HepG2 (cell line): ENCODE data around the gene ZNF382. TPM values are rescaled to one million over a fixed set of nuclear protein-coding genes. Genes with fewer than 3 reads are reported as not detected.

Source experiments
- ATAC-seq: fragments of 200-7000 bp; cut with Tn5 transposase; 3 replicates; pipeline ENCODE4 v1.9.1; 2020; ENCODE audit warnings: mild to moderate bottlenecking, moderate library complexity
- BruUV-seq: library from RNA; stranded (reverse); fragments of 400-500 nt; replicated peaks from 2 replicates; lab custom pipeline; 2021; lab: Mats Ljungman, UMichigan
- CTCF ChIA-PET: fragments of 300-600 bp; formaldehyde crosslinking; extraction: SDS; loops from one replicate; lab custom pipeline; 2021; ENCODE audit warnings: low total read pairs, inconsistent platforms, low intra/inter-chr PET ratio; lab: Yijun Ruan, JAX
- POLR2A ChIA-PET: fragments of 350-600 bp; sonication (Branson Sonifier 250); formaldehyde crosslinking; loops from one replicate; lab custom pipeline; 2020; ENCODE audit warnings: antibody characterized with exemption, inconsistent platforms; lab: Yijun Ruan, JAX
- DNase-seq: peaks from one replicate; pipeline ENCODE4 v3.0.0-alpha.2; 2015; ENCODE audit warnings: low spot score
- FAIRE-seq: peaks from 3 replicates; lab custom pipeline; 2011; peaks lifted over from hg19 to GRCh38; lab: Jason Lieb, UNC
- H2AFZ ChIP-seq: one replicate; pipeline ENCODE4 v1.6.1; 2011; ENCODE audit warnings: low read length, inconsistent platforms
- H3K27ac ChIP-seq: fragments of 300-600 bp; 3 replicates; pipeline ENCODE4 v1.8.0; 2011; ENCODE audit warnings: mixed run types, mild to moderate bottlenecking, mixed read lengths, low read length, inconsistent platforms; ENCODE audit not compliant: insufficient read depth; ENCODE audit errors: extremely low read length
- H3K27me3 ChIP-seq, 2 experiments: fragments of 200-600 bp in 1 of 2; 2 replicates in 1 of 2; 3 replicates in 1 of 2; pipeline versions ENCODE4 v1.6.0 to v1.8.0; 2011; ENCODE audit warnings: low read length in 2 of 2, mild to moderate bottlenecking in 2 of 2, moderate library complexity in 2 of 2, inconsistent platforms in 1 of 2; ENCODE audit not compliant: insufficient read depth in 2 of 2, control insufficient read depth in 1 of 2
- H3K36me3 ChIP-seq, 2 experiments: fragments of 200-600 bp in 1 of 2; replicated peaks in 1 of 2; 2 replicates in 1 of 2; 3 replicates in 1 of 2; pipeline versions ENCODE4 v1.5.1 to v1.8.0; 2011; ENCODE audit warnings: low read length in 2 of 2, inconsistent platforms in 1 of 2; ENCODE audit not compliant: insufficient read depth in 2 of 2, control insufficient read depth in 1 of 2
- H3K4me1 ChIP-seq: 2 replicates; pipeline ENCODE4 v1.5.1; 2012; ENCODE audit warnings: low read length, inconsistent platforms; ENCODE audit not compliant: insufficient read depth
- H3K4me2 ChIP-seq: 2 replicates; pipeline ENCODE4 v1.6.0; 2011; ENCODE audit warnings: low read depth, low read length, inconsistent platforms
- H3K4me3 ChIP-seq, 3 experiments: fragments of 200-600 bp in 1 of 3; sonication (generic), shearing (Covaris generic) in 1 of 3; replicated peaks in 1 of 3; 2 replicates each; pipeline ENCODE4 v1.5.1; 2011 to 2016; ENCODE audit warnings: low read length in 3 of 3, inconsistent platforms in 2 of 3, low read depth in 2 of 3, mild to moderate bottlenecking in 2 of 3, control low read depth in 1 of 3, mixed read lengths in 1 of 3; ENCODE audit not compliant: insufficient read depth in 1 of 3
- H3K79me2 ChIP-seq: one replicate; pipeline ENCODE4 v1.6.1; 2011; ENCODE audit warnings: low read length, inconsistent platforms; ENCODE audit not compliant: insufficient read depth
- H3K9ac ChIP-seq: 2 replicates; pipeline ENCODE4 v1.6.0; 2011; ENCODE audit warnings: mild to moderate bottlenecking, low read depth, low read length, inconsistent platforms; ENCODE audit not compliant: insufficient read depth
- H3K9me3 ChIP-seq: 2 replicates; pipeline ENCODE4 v1.5.1; 2012; ENCODE audit warnings: mild to moderate bottlenecking, low read length
- H4K20me1 ChIP-seq: 2 replicates; pipeline ENCODE4 v1.6.0; 2011; ENCODE audit warnings: inconsistent platforms, mild to moderate bottlenecking, low read length, moderate library complexity; ENCODE audit not compliant: insufficient read depth
- ARNTL ChIP-seq: sonication (generic); formaldehyde crosslinking; IDR thresholded peaks from 2 replicates; pipeline ENCODE4 v1.4.0; 2020; ENCODE audit warnings: mild to moderate bottlenecking, missing genetic modification reagents
- ATF1 ChIP-seq: IDR thresholded peaks from 2 replicates; pipeline ENCODE4 v1.6.1; 2016; ENCODE audit warnings: mild to moderate bottlenecking, control low read depth
- BRD4 ChIP-seq: sonication (generic); formaldehyde crosslinking; IDR thresholded peaks from 2 replicates; pipeline ENCODE4 v1.4.0; 2020; ENCODE audit warnings: missing genetic modification reagents
- MAFK ChIP-seq, 2 experiments: IDR thresholded peaks in 1 of 2; conservative IDR thresholded peaks in 1 of 2; 2 replicates each; pipeline ENCODE4 v1.6.1; 2011; ENCODE audit warnings: improper control_type of control experiment in 2 of 2, low read length in 2 of 2
- NR3C1 ChIP-seq: sonication (generic); formaldehyde crosslinking; IDR thresholded peaks from 2 replicates; pipeline ENCODE4 v1.4.0; 2020; ENCODE audit warnings: missing genetic modification reagents
- SMC3 ChIP-seq: IDR thresholded peaks from 2 replicates; pipeline ENCODE4 v1.6.1; 2011; ENCODE audit warnings: low read length, improper control_type of control experiment
- SSRP1 ChIP-seq: IDR thresholded peaks from 2 replicates; pipeline ENCODE4 v1.6.1; 2016; ENCODE audit warnings: control low read depth
- ZKSCAN1 ChIP-seq: fragments of 150-350 bp; IDR thresholded peaks from 2 replicates; pipeline ENCODE4 v1.6.1; 2014; ENCODE audit warnings: low read length
- ZMAT5 ChIP-seq: sonication (generic); formaldehyde crosslinking; IDR thresholded peaks from 2 replicates; pipeline ENCODE4 v1.5.0; 2020; ENCODE audit warnings: mild to moderate bottlenecking, low read depth, missing genetic modification reagents, borderline replicate concordance
- ZNF446 ChIP-seq: sonication (generic); formaldehyde crosslinking; IDR thresholded peaks from 2 replicates; pipeline ENCODE4 v1.5.0; 2020; ENCODE audit warnings: mild to moderate bottlenecking, missing genetic modification reagents
- ZNF562 ChIP-seq: sonication (generic); formaldehyde crosslinking; IDR thresholded peaks from 2 replicates; pipeline ENCODE4 v1.8.0; 2022; ENCODE audit warnings: missing genetic modification reagents, borderline replicate concordance
- ZNF788 ChIP-seq: sonication (generic); formaldehyde crosslinking; IDR thresholded peaks from 2 replicates; pipeline ENCODE4 v1.5.0; 2020; ENCODE audit warnings: mild to moderate bottlenecking, missing genetic modification reagents, borderline replicate concordance
- WGBS: methylation state at CpG from one replicate; pipeline ENCODE4 v1.1.6; 2017; ENCODE audit warnings: low lambda C conversion rate; 5-methylcytosine and 5-hydroxymethylcytosine counted together
- in situ Hi-C: cut with HindIII; loops from 2 replicates; pipeline ENCODE4 v1.10.0; 2017; ENCODE audit warnings: low pct_unique_long_range_greater_than_20kb; ENCODE audit not compliant: extremely low pct_ligation_motif_present
- intact Hi-C: fragments of 100-400 bp; cut with micrococcal nuclease; formaldehyde crosslinking; loops from one replicate; pipeline ENCODE4 v1.10.0; 2022; ENCODE audit not compliant: unreplicated experiment
- polyA plus RNA-seq, 8 experiments: library from polyadenylated mRNA; depleted of rRNA in 3 of 8; stranded (reverse) in 7 of 8; unstranded in 1 of 8; fragments of >200 nt; fragmentation: Illumina TruSeq in 4 of 8; extraction: Trizol in 4 of 8; gene quantifications; 2 replicates each; pipeline versions ENCODE4 v1.2.1 to v1.2.3, GENCODE V29; 2011 to 2016; ENCODE audit warnings: low read depth in 4 of 8, missing spikeins in 1 of 8, mixed read lengths in 1 of 8; ENCODE audit not compliant: insufficient read depth in 1 of 8
- total RNA-seq, 5 experiments: library from RNA; depleted of rRNA; stranded (reverse); fragments of >200 nt; fragmentation: Illumina TruSeq; extraction: Trizol; gene quantifications; 2 replicates each; pipeline ENCODE4 v1.2.3, GENCODE V29; 2016; ENCODE audit warnings: low read depth in 1 of 5

Gene ZNF382
- total and polyA plus RNA-seq, 2 of the 13 experiments (the other 11 are each of a cell fraction or from before 2014, with no cell fraction given) = 2.3 to 6.8 TPM

GRCh38 chr19:36668646-36669045, 63.5 kb downstream of the ZNF382 start:
- CTCF ChIA-PET = no interaction called here
- H3K9ac ChIP-seq = no peak overlapping the region
- H3K79me2 ChIP-seq = no peaks in the 10 kb centered on the region
- H3K4me1 ChIP-seq = peaks cover 8% of the 10 kb centered on the region
- no peak for TF ChIP-seq SSRP1 (CRISPR knock-in tag)
- TF ChIP-seq ZKSCAN1 = no peak
- TF ChIP-seq ZNF446 (CRISPR knock-in tag) = no peak
- no peak for TF ChIP-seq ZMAT5 (CRISPR knock-in tag)
- TF ChIP-seq ZNF562 (CRISPR knock-in tag) = no peak
- TF ChIP-seq ZNF788 (CRISPR knock-in tag) = no peak
- TF ChIP-seq NR3C1 (CRISPR knock-in tag) = no peak
- no peak for TF ChIP-seq BRD4 (CRISPR knock-in tag)
- TF ChIP-seq MAFK (conservative IDR thresholded peaks at IDR 0.05 in 1 of 2, IDR thresholded peaks at IDR 0.05 in 1 of 2; ENCODE audit: low read length in 2 of 2) = no peak
- no peak for TF ChIP-seq ATF1 (CRISPR knock-in tag)
- TF ChIP-seq SMC3 = no peak
- TF ChIP-seq ARNTL = no peak
- TSS peak; percentile 46 for BruUV-seq
- H3K4me3 ChIP-seq = no peak overlapping the region
- H3K9me3 ChIP-seq = peaks cover 26% of the 10 kb centered on the region; the same call in 1 of the 2 replicates
- WGBS = 90% methylated on average over 2 of the region's 2 CpGs
- in situ Hi-C loops = no loop called here
- no peak overlapping the region for H2AFZ ChIP-seq
- 0 out of 5 replicates have a peak, but pooled peaks cover 0 to 7% of the 10 kb centered on the region in 2 experiments for H3K36me3 ChIP-seq
- H3K4me2 ChIP-seq = no peak overlapping the region
- ATAC-seq (no peak), DNase-seq (no peak), FAIRE-seq (no peak)
- H3K27me3 ChIP-seq = no peaks in the 10 kb centered on the region; a peak in 2 of 5 replicates
- no peaks in the 10 kb centered on the region for H4K20me1 ChIP-seq
- POLR2A ChIA-PET = no interaction called here
- H3K27ac ChIP-seq = no peak overlapping the region
- intact Hi-C loops = no loop called here
